GM12801 (cell line): ENCODE measurements around the gene PTPN3.

Experiments
- TF ChIP-seq, protein P1 (sequence below): IDR thresholded peaks from one replicate; pipeline ENCODE4 v1.5.1; 2011; ENCODE audit warnings: control low read depth; ENCODE audit not compliant: insufficient read length; ENCODE audit errors: extremely low read depth

PTPN3 gene

DNA sequence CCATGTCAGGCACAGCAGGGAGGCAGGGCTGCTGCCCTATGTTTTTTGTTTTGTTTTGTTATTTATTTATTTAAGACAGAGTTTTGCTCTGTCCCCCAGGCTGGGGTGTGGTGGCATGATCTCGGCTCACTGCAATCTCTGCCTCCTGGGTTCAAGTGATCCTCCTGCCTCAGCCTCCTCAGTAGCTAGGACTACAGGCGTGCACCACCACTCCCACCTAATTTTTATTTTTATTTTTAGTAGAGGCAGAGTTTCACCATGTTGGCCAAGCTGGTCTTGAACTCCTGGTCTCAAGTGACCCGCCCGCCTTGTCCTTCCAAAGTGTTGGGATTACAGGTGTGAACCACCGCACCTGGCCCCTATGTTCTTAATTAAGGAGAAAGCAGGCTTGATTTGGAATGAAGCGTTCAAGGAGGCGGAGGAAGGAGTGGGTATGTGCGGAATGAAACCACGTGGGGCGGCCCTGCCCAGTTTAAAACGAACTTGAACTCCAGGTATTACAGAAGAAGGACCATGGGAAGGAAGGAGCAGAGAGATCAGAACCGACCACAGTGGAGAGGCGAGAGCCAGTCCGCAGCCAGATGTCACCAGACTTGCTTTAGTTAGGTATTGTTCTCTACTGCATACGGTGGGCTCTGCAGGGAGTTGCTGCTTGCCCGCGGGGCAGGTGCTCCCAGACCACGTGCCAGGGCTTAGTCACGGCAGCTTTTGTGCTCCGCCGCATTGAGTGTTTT, 142.4 kb downstream of the PTPN3 start:
- TF ChIP-seq, protein P1, sequence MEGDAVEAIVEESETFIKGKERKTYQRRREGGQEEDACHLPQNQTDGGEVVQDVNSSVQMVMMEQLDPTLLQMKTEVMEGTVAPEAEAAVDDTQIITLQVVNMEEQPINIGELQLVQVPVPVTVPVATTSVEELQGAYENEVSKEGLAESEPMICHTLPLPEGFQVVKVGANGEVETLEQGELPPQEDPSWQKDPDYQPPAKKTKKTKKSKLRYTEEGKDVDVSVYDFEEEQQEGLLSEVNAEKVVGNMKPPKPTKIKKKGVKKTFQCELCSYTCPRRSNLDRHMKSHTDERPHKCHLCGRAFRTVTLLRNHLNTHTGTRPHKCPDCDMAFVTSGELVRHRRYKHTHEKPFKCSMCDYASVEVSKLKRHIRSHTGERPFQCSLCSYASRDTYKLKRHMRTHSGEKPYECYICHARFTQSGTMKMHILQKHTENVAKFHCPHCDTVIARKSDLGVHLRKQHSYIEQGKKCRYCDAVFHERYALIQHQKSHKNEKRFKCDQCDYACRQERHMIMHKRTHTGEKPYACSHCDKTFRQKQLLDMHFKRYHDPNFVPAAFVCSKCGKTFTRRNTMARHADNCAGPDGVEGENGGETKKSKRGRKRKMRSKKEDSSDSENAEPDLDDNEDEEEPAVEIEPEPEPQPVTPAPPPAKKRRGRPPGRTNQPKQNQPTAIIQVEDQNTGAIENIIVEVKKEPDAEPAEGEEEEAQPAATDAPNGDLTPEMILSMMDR = no peak

DNA sequence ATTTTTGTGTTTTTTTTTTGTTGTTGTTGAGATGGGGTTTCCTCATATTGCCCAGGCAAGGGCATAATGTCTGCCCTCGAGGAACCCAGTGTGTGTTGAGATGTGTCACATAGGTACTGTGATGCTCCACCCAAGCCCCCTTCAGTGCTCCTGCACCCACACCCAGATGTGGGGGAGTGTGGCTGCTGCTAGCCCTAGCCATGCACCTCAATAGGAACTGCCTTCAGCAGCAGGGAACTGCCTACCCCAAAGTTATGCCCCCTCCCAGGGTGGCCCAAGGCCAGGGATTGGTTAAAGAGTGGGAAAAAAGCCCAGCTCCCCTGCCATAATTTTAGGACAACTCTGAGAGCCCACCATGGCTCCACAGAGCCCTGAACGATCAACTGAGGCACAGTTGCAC, 143.9 kb downstream of the PTPN3 start:
- TF ChIP-seq, protein P1 = no peak

DNA sequence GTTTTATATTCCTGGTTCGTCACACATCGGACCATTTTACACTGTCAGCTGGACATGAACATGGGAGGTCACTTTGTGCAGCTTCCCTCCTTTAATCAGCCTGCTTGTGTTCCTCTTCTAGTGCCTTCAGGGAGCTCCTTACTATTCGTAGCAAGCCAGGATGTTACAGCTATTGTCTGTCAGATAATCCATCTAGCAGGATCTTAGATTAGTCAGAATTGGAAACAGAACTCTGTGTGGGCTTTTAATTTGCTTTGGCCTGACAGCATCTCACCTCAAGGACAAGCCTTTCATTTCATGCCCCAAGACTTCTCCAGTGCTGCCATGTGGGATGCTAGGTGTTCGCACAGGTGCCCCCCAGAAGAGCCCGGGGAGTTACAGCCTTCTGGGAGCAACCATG, 147.1 kb downstream of the PTPN3 start:
- TF ChIP-seq, protein P1 = no peak

DNA sequence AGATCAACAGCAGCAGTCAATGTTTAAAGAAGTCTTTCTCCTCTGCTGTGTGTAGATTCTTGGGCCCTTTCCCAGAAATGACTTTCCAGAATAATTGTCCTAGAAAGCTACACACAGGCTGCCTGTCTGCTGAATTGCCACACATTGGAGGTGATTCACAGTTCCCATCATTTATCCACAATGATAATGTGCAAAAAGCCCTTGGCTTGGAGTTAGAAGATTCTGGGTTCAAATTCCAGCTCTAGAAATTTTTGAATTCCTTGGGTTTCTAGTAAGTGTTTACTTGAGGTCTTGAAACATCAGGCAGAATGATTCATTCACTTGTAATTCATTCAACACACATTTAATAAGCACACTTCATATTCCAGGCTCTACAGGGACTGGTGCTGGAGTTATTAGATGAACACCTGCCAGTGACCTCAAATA, 148.7 kb downstream of the PTPN3 start:
- TF ChIP-seq, protein P1 = no peak

DNA sequence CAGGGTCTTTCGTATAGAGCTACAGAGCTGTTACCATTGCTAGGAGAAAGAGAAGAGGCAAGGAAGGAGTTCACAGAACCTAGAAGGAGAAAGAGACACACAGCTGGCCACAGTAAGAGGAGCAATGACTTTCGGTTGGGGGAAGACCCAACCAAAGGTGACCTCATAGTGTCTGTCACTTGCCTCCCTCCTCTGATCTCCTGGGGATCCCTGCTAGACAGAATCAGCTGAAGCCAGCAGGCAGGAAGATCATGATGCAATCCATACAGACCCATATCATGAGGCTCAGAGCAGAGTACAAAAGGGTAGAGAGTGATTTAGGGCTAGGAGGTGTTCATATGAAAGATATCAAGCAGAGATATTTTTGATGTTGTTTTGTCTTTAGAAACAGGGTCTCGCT, 151.2 kb downstream of the PTPN3 start:
- TF ChIP-seq, protein P1 = no peak

DNA sequence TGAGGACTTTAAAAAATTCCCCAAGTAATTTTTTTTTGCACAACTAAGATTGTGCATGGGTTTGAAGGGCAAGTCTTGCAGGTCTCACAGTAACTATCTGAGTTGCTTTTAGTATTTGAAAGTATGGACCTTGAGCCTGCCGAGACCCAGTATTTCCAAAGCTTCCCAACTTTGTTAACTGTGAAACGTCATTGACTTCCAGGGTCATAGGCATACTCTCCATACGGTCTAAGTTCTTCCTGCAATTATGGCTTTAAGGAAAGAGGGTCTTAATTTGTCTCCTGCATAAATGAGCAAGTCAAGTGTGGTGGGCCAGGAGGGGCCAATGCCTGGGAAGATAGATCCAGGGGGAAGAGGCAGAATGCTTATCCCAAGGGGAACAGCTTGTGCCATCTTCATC, 153.2 kb downstream of the PTPN3 start:
- TF ChIP-seq, protein P1 = no peak

DNA sequence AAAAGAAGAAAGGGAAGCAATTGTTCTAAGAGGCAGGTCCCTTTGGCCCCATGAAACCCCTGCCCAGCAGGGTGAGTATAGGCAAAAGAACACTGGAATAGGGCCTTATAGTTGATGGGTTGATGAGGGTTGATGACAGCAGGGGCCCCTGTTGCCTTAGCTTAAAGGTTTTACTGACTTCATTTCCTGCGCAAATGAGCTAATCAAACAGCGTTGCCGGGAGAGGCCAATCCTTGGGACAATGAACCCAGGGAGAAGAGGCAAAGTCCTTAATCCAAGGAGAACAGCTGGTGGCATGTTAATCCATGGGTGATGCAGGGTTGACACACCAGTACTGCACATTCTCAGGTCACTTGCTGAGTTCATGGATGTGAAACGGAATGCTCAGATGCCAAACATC, 155.2 kb downstream of the PTPN3 start:
- TF ChIP-seq, protein P1 = no peak
